Stimulated activated CD4-positive, alpha-beta T cell treated with anti-CD3 and anti-CD28 coated beads, Interleukin-15, amount 100 ng/mL, for 24 hours (primary cell): ENCODE data around the gene AFF1.
"Not testable (repeated sequence)": the region's sequence is repeated elsewhere in the genome, so short reads cannot be mapped to it uniquely, and the experiment has no call there.

Experiments used
- DNase-seq: peaks from one replicate; pipeline ENCODE4 v3.0.0-alpha.2; 2020

Gene AFF1

DNA sequence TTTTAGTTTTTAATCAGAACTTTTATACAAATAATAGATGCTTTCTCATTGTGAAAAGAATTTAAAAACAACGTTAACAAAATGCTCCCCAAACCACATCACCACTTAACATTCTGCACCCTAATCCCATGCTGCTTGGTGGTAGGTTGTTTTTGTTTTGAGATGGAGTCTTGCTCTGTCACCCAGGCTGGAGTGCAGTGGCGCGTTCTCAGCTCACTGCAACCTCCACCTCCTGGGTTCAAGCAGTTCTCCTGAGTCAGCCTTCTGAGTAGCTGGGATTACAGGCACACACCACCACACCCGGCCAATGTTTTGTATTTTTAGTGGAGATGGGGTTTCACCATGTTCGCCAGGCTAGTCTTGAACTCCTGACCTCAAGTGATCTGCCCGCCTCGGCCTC, 102.4 kb downstream of the AFF1 start:
- DNase-seq = not testable (repeated sequence)

DNA sequence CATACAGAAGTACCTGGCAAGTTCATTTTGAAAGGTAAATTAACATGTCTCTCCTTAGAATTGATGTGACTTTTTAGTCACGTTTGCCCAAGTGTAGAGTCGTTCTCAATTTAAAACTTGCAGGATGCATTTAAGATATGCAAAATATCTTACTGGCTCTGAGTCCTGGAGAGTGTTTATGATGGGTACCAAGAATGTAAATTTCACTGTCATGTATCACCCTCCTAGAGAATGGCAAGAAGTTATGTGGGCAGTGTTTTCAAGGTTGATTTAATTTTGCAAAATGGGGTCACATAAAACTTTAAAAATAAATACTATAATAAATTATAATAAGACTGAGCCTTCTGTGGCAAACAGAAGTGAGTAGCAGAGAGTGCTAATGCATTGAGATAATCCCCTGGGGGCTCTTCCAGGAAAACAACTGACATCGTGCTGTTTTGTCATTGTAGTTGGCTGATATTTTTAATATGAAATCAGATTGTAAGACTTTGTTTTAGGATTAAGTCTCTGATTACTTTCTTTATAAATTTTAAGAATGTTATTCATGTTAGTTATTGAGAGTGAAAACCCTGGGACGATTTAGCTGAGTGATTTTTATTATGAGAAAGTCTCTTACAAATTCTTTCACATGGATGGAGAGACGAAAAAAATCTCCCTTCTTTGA, 103.0 kb downstream of the AFF1 start:
- no peak for DNase-seq

DNA sequence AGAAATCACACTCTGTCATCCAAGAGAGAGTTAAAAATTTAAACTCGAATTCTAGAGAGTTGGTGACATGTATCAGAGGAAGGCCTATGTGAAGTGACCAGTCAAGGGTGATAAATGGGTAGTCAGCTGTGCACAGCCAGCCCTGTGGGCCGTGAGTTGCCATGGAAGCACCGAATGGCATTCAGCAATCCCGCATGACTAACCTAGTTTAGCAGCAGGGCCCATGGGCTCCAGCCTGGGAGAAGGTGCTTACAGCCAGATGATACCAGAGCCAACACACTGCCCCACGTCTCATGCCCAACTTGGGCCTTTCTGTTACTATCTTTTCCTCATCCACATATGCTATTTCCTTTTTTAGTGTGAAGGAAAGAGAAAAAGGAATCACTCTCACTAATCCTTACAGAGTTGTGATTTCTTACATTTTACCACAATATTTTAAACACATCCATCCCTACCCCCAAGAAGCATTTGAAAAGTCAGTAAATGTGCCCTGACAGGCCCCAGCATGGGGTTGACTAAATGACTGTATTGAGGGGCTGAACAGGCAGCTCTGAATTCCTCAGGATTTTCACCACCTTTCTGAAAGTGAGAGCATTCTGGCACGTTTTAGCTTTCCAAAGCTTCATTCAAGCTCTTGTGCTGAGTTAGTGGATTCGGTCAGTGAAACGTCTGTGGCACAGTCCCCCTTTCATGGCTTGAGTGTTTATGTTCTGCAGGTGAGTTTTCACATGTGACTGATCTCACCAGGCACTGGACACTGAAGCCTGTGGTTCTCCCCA, 104.2 kb downstream of the AFF1 start:
- no peak for DNase-seq

DNA sequence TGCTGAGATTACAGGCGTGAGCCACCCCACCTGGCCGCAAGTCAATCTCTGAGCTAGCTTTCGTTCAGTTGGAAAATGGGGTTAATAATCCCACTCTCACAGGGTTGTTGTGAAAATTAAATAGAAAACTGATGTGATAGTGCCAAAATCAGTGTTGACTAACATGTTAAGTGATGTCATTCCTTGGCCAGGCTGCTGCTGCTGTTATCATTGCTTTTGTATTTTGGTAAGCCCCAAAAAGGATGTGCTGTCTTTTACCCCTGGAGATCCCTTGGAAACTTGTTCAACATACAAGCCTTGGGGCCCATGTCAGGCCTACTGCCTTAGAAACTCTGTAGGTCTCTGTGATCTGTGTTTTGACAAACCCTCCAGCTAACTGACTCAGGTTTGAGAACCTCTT, 106.3 kb downstream of the AFF1 start:
- DNase-seq = no peak

DNA sequence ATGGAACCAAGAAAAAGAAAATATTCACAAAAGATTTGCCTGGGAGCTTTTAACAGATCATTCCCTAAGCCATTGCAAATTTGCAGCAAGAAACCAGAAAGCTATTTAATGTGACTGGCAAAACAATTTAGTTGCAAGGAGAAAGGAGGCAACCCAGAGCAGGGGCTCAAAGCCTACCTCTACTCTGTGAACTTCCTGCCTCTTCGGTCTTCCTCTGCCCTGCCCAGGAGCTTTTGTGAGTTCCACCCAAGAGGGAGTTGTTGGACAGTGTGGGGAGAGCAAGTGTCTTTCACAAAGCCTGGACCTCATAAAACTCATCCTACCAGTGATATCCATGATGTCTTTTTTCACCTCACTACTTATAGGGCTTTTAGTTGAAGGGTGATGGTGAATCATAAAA, 107.4 kb downstream of the AFF1 start:
- no peak for DNase-seq

DNA sequence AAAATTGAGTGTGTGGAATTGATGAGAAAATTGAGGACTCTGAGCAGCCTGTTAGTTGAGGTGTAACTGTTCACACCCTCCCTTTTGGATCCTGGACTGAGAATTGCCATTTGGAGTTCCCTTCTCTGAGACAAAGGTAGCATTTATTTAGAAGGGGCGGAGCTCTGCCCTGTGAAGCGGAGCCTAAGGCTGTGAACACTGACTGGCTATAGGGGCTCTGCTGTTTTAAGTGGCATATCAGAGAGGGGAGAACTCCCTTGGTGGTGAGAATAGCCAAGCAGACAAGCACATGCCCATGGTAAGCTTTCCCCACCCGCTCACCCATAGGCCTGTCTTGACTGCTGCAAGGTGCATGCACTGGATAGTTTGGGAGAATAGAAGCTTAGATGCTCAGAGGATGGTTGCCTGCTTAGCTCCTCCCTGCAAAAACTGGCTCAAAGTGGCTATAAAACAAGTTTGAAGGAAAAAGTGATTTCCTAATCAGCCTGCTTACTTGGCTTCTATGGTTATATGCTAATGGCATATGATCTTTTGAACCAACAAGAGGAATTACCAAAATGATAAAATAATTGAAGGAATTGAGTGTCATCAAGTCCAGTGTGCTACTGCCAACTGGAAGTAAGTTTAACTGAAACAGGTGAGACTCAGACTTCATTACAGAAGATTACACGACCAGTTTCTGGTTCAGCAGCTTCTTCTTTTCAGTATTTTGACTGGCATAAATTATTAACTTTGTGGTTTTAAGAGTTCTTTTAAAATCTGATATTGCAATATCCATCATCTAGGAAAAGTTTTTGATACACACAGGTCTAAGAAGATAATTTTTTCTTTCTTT, 108.4 kb downstream of the AFF1 start:
- DNase-seq = no peak

DNA sequence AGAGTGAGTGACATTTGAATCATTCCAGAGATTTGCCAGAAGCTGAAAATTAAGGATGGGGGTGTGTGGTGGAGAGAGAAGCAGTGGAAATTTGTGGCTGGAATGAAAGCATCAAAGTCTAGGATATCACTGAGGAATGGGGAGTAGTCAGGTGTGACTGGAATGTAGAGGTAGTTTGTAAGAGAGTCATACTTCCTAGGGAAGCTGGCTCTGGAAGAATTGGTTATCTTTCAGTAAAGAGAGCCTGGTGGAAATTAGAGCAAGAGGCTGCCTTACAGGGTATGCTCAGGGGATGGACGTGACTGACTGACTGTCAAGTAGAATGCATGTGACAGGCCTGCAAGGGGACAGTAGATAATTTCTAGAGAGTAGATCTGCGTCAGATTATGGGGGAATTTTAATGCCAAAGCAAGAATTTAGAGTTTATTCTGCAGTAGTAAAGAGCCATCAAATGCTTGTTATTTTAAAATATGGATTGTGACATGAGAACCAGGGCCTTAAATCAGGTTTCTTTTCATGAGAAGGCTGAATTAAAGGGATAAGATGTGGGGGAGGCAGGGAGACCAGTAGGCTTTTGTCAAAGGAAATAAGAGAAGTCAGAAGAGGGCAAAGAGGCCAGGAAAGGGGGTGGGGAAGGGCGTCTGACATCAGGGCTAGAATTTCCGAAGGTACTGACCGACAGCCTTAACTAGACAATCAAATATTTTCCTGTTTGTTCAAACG, 109.9 kb downstream of the AFF1 start:
- DNase-seq = no peak

DNA sequence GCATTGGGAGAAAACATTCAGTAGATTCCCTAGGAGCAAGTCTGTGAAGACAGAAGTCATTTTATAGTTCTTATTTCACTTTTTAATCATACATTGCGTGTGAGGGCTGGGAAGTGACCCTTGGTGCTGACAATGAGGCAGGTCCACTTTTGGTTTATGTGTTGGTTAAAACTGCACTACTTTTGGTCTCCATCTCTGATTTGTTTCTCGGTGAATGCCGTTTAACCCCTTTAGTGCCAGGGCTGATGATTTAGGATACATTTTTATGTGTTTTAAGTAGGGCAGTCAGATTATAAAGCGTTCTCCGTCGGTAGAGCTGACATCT, 110.4 kb downstream of the AFF1 start:
- no peak for DNase-seq

DNA sequence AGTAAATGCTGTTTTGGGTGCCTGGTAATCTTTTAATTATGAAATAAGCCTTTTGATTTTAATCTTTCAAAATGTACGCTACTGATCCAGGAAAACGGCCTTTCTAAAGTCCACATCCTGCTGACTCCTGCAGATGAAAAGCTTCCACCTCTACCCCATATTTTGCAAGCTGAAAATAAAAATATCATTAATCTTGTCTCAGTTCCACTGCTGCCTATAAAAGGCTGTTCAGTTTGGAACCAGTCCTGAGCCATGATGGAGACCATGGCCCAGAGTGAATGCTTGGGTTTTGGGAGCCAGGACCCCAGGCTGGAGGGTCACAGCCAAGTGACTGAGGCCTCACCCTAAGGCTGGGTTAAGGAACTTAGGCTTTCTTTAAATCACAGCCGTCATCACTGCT, 110.8 kb downstream of the AFF1 start:
- DNase-seq = no peak

DNA sequence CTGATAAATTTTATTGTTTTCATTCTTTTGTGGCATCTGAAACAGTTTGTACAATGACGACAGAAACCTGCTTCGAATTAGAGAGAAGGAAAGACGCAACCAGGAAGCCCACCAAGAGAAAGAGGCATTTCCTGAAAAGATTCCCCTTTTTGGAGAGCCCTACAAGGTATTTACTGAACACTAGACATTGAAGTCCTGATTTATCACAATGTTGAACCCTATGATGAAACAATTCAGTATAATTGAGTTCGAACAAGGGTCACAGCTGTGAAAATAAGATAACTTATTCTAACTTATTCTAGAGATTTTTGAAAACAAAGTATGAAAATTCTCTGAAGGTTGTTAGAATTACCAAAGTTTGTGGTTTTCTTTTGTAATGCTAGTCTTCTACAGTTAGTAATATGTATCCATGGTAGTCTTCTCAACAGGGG, 111.3 kb downstream of the AFF1 start:
- no peak for DNase-seq

DNA sequence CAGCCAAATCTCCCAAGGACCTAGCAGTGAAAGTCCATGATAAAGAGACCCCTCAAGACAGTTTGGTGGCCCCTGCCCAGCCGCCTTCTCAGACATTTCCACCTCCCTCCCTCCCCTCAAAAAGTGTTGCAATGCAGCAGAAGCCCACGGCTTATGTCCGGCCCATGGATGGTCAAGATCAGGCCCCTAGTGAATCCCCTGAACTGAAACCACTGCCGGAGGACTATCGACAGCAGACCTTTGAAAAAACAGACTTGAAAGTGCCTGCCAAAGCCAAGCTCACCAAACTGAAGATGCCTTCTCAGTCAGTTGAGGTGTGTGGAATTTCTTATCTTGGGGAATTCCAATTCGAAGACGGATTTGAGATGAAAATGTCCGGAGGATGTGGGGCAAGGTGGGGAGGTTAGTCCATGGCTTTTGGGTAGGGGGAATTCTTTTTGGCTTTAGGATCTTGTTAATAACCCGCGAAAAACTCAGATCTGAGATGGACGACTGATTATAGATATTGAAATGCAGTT, 112.5 kb downstream of the AFF1 start:
- DNase-seq = no peak

DNA sequence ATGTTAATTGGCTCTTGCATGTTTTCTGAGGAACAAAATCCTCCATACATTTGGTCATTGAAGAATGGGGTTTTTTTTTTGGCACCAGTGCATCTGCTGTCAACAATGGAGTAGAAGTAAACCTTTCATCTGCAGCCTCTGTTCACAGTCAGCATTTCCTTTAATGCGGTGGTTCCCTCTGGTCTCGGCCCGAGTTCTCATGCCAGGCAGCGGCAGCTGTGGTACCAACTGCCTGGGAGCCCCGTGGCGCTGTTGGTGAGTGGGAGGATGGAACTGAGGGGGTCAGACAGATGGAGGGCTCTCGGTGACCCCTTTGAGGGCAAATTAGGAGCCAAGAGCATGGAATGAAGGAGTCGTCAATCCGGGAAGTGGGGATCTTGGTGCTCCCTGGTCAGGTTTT, 114.7 kb downstream of the AFF1 start:
- no peak for DNase-seq

DNA sequence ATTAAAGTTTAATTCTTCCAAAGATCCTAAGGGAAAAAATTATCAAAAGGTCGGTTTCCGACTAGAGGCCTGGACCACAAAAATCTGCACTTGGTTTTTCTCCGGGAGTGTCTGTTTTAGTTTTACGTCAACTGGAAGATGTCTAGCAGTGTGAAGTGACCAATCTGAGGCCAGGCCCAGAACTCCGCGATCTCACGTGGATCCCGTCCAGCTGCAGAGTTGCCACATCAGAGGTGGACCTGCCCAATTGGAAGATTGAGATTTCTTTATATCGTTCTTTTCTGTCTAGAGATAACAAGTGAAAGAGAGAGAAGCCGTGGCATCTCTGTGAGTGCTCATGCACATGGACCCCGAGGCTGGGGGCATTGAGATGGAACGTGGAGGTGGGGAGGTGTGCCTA, 115.8 kb downstream of the AFF1 start:
- no peak for DNase-seq

DNA sequence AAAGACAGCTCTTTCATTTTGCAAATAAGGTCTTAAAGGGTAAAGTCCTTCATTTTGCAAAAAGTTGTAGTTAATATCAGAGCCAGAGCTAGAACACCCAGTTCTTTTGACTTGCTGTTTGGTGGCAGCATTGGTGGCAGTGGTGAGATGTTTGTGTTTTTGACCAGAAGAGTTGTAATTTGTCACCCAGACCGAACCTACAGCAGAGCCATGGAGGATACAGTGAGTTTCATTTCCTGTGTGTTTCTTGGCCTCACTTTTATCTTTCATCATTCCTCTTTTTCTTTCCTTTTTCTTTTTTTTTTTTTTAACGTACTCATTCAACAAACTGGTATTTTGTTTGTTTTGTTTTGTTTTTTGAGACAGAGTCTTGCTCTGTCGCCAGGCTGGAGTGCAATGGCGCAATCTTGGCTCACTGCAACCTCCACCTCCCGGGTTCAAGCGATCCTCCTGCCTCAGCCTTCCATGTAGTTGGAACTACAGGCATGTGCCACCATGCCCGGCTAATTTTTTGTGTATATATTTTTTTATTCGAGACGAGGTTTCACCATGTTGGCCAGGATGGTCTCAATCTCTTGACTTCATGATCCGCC, 116.4 kb downstream of the AFF1 start:
- DNase-seq = no peak

DNA sequence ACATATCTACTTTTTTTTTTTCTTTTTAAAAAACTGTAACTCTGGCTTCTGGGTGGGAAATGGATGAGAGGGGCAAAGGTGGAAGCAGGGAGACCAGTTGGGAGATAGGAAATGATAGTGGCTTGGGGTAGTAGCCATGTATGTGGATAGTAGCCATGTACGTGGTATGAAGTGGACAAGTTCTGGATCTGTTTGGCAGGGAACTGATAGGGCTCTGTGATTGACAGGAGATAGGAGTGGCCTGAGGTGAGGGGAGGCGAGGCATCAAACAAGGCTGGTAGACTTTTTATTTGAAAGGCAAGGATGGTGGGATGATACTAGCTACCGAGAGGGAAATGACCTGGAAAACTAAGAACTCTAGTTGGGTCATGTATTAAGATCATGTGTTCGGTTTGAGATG, 117.8 kb downstream of the AFF1 start:
- no peak for DNase-seq

DNA sequence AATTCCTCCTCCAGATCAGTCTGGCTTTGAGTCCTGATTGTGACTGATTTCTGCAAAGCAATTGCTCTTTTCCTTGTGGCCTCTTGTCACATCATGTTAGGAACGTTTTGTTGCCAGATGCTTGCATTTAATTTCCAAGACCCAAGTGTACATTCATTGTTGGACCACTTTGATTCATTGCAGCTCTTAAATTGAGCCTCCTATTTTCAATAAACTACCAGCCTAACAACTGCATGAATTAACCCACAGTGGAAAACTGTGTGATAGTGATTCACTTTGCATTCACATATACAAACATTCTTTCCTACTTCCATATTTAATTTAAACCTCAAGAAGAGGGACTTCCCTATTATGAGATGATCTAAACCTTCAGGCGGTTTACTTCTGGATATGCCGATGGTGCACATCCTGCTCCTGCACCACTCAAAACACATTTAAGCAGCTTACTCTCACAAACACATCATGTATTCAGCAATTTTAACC, 118.4 kb downstream of the AFF1 start:
- DNase-seq = no peak

DNA sequence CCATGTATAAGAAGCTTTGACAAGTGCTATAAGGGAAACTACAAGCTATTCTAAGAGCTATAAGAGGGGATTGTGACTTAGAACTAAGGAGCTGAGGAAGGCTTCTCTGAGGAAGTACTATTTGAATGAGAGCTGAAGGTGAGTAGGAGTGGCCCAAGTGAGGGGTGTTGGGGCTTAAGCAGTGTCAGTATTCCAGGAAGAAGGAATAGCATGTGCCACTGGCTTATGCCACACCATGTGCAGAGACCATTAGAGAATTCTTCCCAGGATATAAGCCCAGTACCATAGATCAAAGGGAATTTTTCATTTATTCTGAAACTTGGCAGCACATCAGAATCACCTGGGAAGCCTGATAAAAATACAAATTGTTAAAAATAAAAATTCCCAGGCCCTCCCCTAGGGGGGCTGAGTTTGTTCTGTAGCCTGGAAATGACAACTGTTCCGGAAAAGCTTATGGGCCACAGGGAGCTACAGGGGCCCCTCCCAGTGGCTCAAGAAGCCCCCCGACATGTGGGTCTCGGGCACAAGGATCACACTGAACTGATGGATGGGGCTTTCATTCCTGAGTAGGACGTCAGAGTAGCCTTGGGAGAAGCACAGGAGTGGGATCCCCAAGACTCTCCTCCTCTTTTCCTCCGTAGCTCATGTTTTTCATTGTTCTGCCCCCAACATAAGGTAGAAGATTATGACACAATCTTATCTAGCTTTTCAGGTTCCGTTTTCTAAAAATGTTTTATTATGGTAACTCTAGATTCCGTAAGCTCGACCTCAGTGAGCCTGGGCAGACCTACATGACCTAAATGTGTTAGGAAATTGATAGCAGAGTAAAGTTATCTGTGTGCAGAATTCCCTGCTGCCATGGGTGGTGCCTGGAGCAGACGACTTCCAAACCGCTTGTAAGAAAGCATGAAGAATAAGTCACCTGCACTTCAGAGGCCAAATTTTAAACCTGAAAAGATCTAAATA, 119.3 kb downstream of the AFF1 start:
- no peak for DNase-seq

DNA sequence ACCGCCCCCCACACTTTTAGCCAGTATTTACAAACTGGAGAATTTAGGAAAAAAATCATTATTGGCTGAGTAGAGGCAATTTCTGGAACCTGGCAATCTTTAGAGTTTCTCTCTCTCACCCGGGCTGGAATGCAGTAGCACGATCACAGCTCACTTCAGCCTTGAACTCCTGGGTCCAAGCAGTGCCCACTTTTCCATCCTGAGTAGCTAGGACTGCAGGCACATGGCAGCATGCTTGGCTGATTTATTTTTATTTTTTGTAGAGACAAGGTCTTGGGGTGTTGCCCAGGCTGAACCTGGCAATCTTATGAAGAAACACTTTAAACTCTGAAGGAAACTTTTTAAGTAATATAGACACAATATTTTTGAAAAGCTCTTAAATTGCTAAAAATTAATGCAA, 120.1 kb downstream of the AFF1 start:
- DNase-seq = no peak

DNA sequence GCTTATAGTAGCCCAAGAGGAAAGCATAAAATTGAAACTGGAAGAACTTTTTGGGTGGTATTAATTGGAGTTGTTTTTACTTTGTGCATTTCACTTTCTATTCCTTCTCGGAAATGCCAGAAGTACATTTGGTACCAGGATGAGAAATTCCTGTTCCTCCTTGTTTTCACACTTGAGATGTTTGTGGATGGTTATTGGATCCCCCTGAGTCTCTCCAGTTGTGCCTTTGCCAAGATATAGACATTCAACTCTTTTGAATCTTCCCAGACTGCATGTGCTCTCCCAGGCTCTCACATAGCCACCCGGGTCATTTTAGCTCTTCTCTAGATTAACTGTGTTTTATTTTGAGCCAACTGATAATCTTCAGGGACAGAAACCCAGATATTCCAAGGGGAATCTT, 120.5 kb downstream of the AFF1 start:
- DNase-seq = no peak

DNA sequence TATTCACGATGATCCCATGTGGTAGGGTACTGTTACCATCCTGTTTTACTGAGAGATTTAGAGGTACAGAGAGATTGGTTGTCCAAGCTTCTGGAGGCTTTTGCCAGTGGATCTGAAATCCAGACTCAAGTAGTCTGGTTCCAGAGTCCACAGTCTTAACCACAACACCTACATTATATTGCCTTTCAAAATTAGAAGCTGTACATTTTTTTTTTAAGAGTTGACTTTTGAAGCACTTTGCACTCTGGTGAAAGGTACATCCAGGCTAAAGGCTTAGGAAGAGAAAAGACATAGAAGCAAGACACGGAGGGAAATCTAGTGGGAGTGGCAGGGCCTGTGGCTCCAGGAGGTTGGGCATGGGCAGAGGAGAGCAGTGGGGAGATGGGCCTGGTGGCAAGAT, 122.1 kb downstream of the AFF1 start:
- DNase-seq = no peak

DNA sequence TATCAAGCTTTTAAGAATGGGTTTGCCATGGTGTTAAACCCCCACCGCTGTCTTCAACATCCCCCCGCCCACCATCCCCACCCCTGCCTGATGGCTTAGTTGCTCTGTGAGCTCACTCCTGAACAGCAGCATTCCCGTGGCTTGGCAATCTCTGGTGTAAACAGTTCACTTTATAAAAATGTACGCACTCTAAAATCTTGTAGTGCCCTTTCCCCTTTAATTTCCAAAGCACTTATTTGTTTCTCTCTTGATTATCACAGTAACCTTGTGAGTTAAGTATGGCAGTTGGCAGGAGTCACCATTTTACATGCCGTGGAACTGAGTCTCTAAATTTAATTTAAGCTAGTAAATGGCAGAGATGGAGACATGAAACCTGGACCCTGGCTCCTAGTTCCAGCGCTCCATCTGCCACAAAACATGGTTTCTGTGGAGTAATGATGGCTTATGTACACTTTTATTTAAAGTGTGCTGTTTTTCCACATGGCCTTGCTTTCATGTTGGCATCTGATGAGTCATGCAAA, 123.1 kb downstream of the AFF1 start:
- no peak for DNase-seq
